OCI-LY7 (cell line): ENCODE results near the gene TMF1. TPM values are rescaled to one million over a fixed set of nuclear protein-coding genes. Genes with fewer than 3 reads are reported as not detected.

Experiments
- BruUV-seq: library from RNA; stranded (reverse); fragments of 400-500 nt; replicated peaks from 2 replicates; lab custom pipeline; 2021; lab: Mats Ljungman, UMichigan
- CTCF ChIA-PET: fragments of 300-600 bp; sonication (Branson Sonifier 250); formaldehyde crosslinking; loops from one replicate; lab custom pipeline; 2022; ENCODE audit warnings: antibody characterized with exemption; ENCODE audit not compliant: unreplicated experiment; lab: Charles Lee
- POLR2A ChIA-PET: fragments of 300-600 bp; sonication (Branson Sonifier 250); formaldehyde crosslinking; loops from one replicate; lab custom pipeline; 2022; ENCODE audit warnings: antibody characterized with exemption; lab: Charles Lee
- DNase-seq: peaks from one replicate; pipeline ENCODE4 v3.0.0-alpha.2; 2015; ENCODE audit warnings: low spot score
- H2AFZ ChIP-seq: fragments of 200-600 bp; sonication (generic), shearing (Covaris generic); 2 replicates; pipeline ENCODE4 v1.6.1; 2014; ENCODE audit warnings: mild to moderate bottlenecking, antibody characterized with exemption, low read length, moderate library complexity
- H3K27ac ChIP-seq: fragments of 200-600 bp; sonication (generic); 2 replicates; pipeline ENCODE4 v1.5.1; 2014; ENCODE audit warnings: mixed run types, low read depth, mild to moderate bottlenecking, moderate library complexity, low read length, inconsistent platforms; ENCODE audit not compliant: poor library complexity, severe bottlenecking
- H3K36me3 ChIP-seq: fragments of 200-600 bp; sonication (generic); 2 replicates; pipeline ENCODE4 v1.6.1; 2014; ENCODE audit warnings: mild to moderate bottlenecking, antibody characterized with exemption, low read length, moderate library complexity, mixed read lengths; ENCODE audit not compliant: insufficient read depth
- H3K4me1 ChIP-seq: fragments of 200-600 bp; sonication (generic); 2 replicates; pipeline ENCODE4 v1.5.1; 2014; ENCODE audit warnings: mild to moderate bottlenecking, low read length; ENCODE audit not compliant: insufficient read depth, poor library complexity, severe bottlenecking
- H3K4me2 ChIP-seq: fragments of 200-600 bp; sonication (generic); 2 replicates; pipeline ENCODE4 v1.6.1; 2014; ENCODE audit warnings: mild to moderate bottlenecking, low read length
- H3K4me3 ChIP-seq: fragments of 200-600 bp; sonication (generic); 2 replicates; pipeline ENCODE4 v1.5.1; 2014; ENCODE audit warnings: mild to moderate bottlenecking, low read depth, low read length; ENCODE audit not compliant: poor library complexity, severe bottlenecking
- H3K79me2 ChIP-seq: fragments of 200-600 bp; sonication (generic); 2 replicates; pipeline ENCODE4 v1.6.1; 2016; ENCODE audit warnings: low read depth, mild to moderate bottlenecking, low read length, moderate library complexity, mixed read lengths; ENCODE audit not compliant: insufficient read depth
- H3K9me2 ChIP-seq: fragments of 200-600 bp; sonication (generic); 2 replicates; pipeline ENCODE4 v1.6.1; 2016; ENCODE audit warnings: mild to moderate bottlenecking, low read length, mixed read lengths; ENCODE audit not compliant: insufficient read depth
- H3K9me3 ChIP-seq: fragments of 200-600 bp; sonication (generic); 2 replicates; pipeline ENCODE4 v1.6.1; 2014; ENCODE audit warnings: mild to moderate bottlenecking, mixed run types, low read length, mixed read lengths
- H4K20me1 ChIP-seq: fragments of 200-600 bp; sonication (generic); 2 replicates; pipeline ENCODE4 v1.6.1; 2014; ENCODE audit warnings: mild to moderate bottlenecking, antibody characterized with exemption, low read length, moderate library complexity, mixed read lengths; ENCODE audit not compliant: insufficient read depth
- CTCF ChIP-seq: fragments of 200-600 bp; sonication (generic); conservative IDR thresholded peaks from 2 replicates; pipeline ENCODE4 v1.5.1; 2014; ENCODE audit warnings: mild to moderate bottlenecking, antibody characterized with exemption, low read length, moderate library complexity, mixed read lengths
- EZH2phosphoT487 ChIP-seq: fragments of 200-600 bp; sonication (generic); IDR thresholded peaks from 2 replicates; pipeline ENCODE4 v1.6.1; 2018; ENCODE audit warnings: low read depth, borderline replicate concordance, mild to moderate bottlenecking, mixed run types, antibody characterized with exemption, low read length, moderate library complexity, mixed read lengths
- intact Hi-C: fragments of 100-400 bp; cut with micrococcal nuclease; formaldehyde crosslinking; loops from one replicate; pipeline ENCODE4 v1.10.0; 2022; ENCODE audit not compliant: unreplicated experiment
- total RNA-seq, 2 experiments: library from RNA; depleted of rRNA in 1 of 2; stranded (reverse); fragments of >200 nt in 1 of 2; shearing (Covaris generic) in 1 of 2; gene quantifications; 2 replicates each; pipeline ENCODE4 v1.2.3, GENCODE V29; 2014 to 2022

The TMF1 gene
- total RNA-seq, 2 experiments from 2014 or later = 20.8 to 29.4 TPM

GRCh38 chr3:68977486-68978167 lies 74.5 kb downstream of the TMF1 start:
- TF ChIP-seq CTCF (no peak), EZH2phosphoT487 (no peak)
- POLR2A ChIA-PET = interaction anchor here (0.6 to 0.9 kb wide), 3 partner anchors 26 to 815 kb away, joined by 3 read pairs; no protein-coding TSS in a partner anchor
- intact Hi-C loops = no loop called here
- Histone ChIP-seq H4K20me1 (no peaks in the 10 kb centered on the region), H3K27ac (no peak overlapping the region), H3K4me1 (no peaks in the 10 kb centered on the region), H3K9me3 (no peaks in the 10 kb centered on the region), H3K36me3 (no peaks in the 10 kb centered on the region), H3K9me2 (no peaks in the 10 kb centered on the region), H2AFZ (no peak overlapping the region), H3K79me2 (no peaks in the 10 kb centered on the region), H3K4me2 (no peak overlapping the region), H3K4me3 (no peak overlapping the region)
- no peak for DNase-seq
- CTCF ChIA-PET = no interaction called here
- no TSS peak for BruUV-seq

- no peaks in the 10 kb centered on the region for H3K79me2 ChIP-seq
- no peak for DNase-seq
- H4K20me1 ChIP-seq = no peaks in the 10 kb centered on the region
- H3K27ac ChIP-seq = no peak overlapping the region
- no TSS peak for BruUV-seq
- no peak overlapping the region for H3K4me3 ChIP-seq
- H3K9me2 ChIP-seq = no peaks in the 10 kb centered on the region
- intact Hi-C loops = loop anchor here (5.0 kb wide), 1 partner anchor 82 kb away; no protein-coding TSS in a partner anchor
- H3K4me2 ChIP-seq = no peak overlapping the region
- H2AFZ ChIP-seq = no peak overlapping the region
- ChIA-PET POLR2A (no interaction called here), CTCF (no interaction called here)
- no peak for TF ChIP-seq CTCF
- no peak for TF ChIP-seq EZH2phosphoT487
- H3K36me3 ChIP-seq = no peaks in the 10 kb centered on the region
- H3K9me3 ChIP-seq = no peaks in the 10 kb centered on the region
- no peaks in the 10 kb centered on the region for H3K4me1 ChIP-seq
Observed at GRCh38 chr3:68974711-68975110, 77.4 kb downstream of the TMF1 start.

- no peak for DNase-seq
- H3K9me3 ChIP-seq = no peaks in the 10 kb centered on the region
- H3K27ac ChIP-seq = no peak overlapping the region
- H3K4me3 ChIP-seq = no peak overlapping the region
- TF ChIP-seq CTCF (no peak), EZH2phosphoT487 (no peak)
- POLR2A ChIA-PET = no interaction called here
- no peaks in the 10 kb centered on the region for H3K9me2 ChIP-seq
- H3K4me2 ChIP-seq = no peak overlapping the region
- no TSS peak for BruUV-seq
- no peaks in the 10 kb centered on the region for H3K4me1 ChIP-seq
- CTCF ChIA-PET = no interaction called here
- H2AFZ ChIP-seq = no peak overlapping the region
- no peaks in the 10 kb centered on the region for H3K79me2 ChIP-seq
- intact Hi-C loops = loop anchor here (5.0 kb wide), 1 partner anchor 81 kb away; no protein-coding TSS in a partner anchor
- no peaks in the 10 kb centered on the region for H4K20me1 ChIP-seq
- no peaks in the 10 kb centered on the region for H3K36me3 ChIP-seq
Observed at GRCh38 chr3:68973639-68974038, 78.5 kb downstream of the TMF1 start.
